Subcutaneous adipose tissue (tissue), 4 donors: ENCODE measurements around the gene IL31RA. TPM values are rescaled to one million over a fixed set of nuclear protein-coding genes. Genes with fewer than 3 reads are reported as not detected.

ENCODE experiments used
- CTCF ChIP-seq: fragments of 450-650 bp; IDR thresholded peaks from one replicate; pipeline ENCODE4 v1.5.1; 2016; ENCODE audit warnings: low read depth, mild to moderate bottlenecking, control low read depth, antibody characterized with exemption, moderate library complexity
- total RNA-seq, 4 donors: library from RNA; depleted of rRNA; stranded (reverse); fragments of >200 nt; gene quantifications; one replicate each; pipeline ENCODE4 v1.1.0, GENCODE V29; 2016

Gene IL31RA
- total RNA-seq, 4 donors from 2014 or later, result not detected

- TF ChIP-seq CTCF, result no peak
These were observed 22.1 kb downstream of the IL31RA start for GRCh38 chr5:55873234-55873633.

GRCh38 chr5:55877655-55878054 is 26.5 kb downstream of the IL31RA start:
- no peak for TF ChIP-seq CTCF

- no peak for TF ChIP-seq CTCF
These were observed 29.3 kb downstream of the IL31RA start for GRCh38 chr5:55880453-55880852.

GRCh38 chr5:55885359-55885758 is 34.2 kb downstream of the IL31RA start:
- TF ChIP-seq CTCF, result no peak

GRCh38 chr5:55888205-55888604 is 37.0 kb downstream of the IL31RA start:
- no peak for TF ChIP-seq CTCF

- no peak for TF ChIP-seq CTCF
These were observed 41.3 kb downstream of the IL31RA start for GRCh38 chr5:55892479-55892878.

- no peak for TF ChIP-seq CTCF
These were observed 43.0 kb downstream of the IL31RA start for GRCh38 chr5:55894135-55894534.

GRCh38 chr5:55895346-55895745 is 44.2 kb downstream of the IL31RA start:
- no peak for TF ChIP-seq CTCF
